A673 (cell line): ENCODE measurements around the gene ZNF394. TPM values are rescaled to one million over a fixed set of nuclear protein-coding genes. Genes with fewer than 3 reads are reported as not detected.

Experiments
- BruUV-seq: library from RNA; stranded (reverse); fragments of 400-500 nt; replicated peaks from 2 replicates; lab custom pipeline; 2021; lab: Mats Ljungman, UMichigan
- CTCF ChIA-PET: fragments of 300-600 bp; sonication (Branson Sonifier 250); formaldehyde crosslinking; loops from one replicate; lab custom pipeline; 2022; ENCODE audit warnings: antibody characterized with exemption; lab: Charles Lee
- POLR2A ChIA-PET: fragments of 300-600 bp; sonication (Branson Sonifier 250); formaldehyde crosslinking; loops from one replicate; lab custom pipeline; 2022; ENCODE audit warnings: antibody characterized with exemption; ENCODE audit not compliant: low non-redundant PET; lab: Charles Lee
- DNase-seq: peaks from one replicate; pipeline ENCODE4 v3.0.0-alpha.2; 2015; ENCODE audit warnings: low spot score
- H3K27ac ChIP-seq: fragments of 200-600 bp; sonication (generic); 2 replicates; pipeline ENCODE4 v1.5.1; 2016; ENCODE audit warnings: mixed run types, low read depth, mild to moderate bottlenecking, mixed read lengths, antibody characterized with exemption, low read length; ENCODE audit not compliant: poor library complexity, severe bottlenecking
- H3K27me3 ChIP-seq: fragments of 200-600 bp; sonication (generic); replicated peaks from 2 replicates; pipeline ENCODE4 v1.6.1; 2017; ENCODE audit warnings: mixed run types, low read depth, mild to moderate bottlenecking, mixed read lengths, antibody characterized with exemption, low read length; ENCODE audit not compliant: insufficient read depth, poor library complexity
- H3K36me3 ChIP-seq: fragments of 200-600 bp; sonication (generic); 2 replicates; pipeline ENCODE4 v1.6.1; 2016; ENCODE audit warnings: mixed run types, mild to moderate bottlenecking, mixed read lengths, antibody characterized with exemption, low read length; ENCODE audit not compliant: insufficient read depth, poor library complexity, severe bottlenecking
- H3K4me1 ChIP-seq: fragments of 200-600 bp; sonication (generic); 2 replicates; pipeline ENCODE4 v1.6.1; 2017; ENCODE audit warnings: mixed run types, mild to moderate bottlenecking, mixed read lengths, antibody characterized with exemption, low read length; ENCODE audit not compliant: insufficient read depth, poor library complexity, severe bottlenecking
- H3K4me3 ChIP-seq: fragments of 200-600 bp; sonication (generic); 2 replicates; pipeline ENCODE4 v1.5.1; 2016; ENCODE audit warnings: low read depth, mixed run types, mild to moderate bottlenecking, mixed read lengths, low read length; ENCODE audit not compliant: poor library complexity, severe bottlenecking
- H3K9me3 ChIP-seq: fragments of 200-600 bp; sonication (generic); 2 replicates; pipeline ENCODE4 v1.6.1; 2016; ENCODE audit warnings: mixed run types, low read depth, mild to moderate bottlenecking, mixed read lengths, antibody characterized with exemption, low read length; ENCODE audit not compliant: poor library complexity, severe bottlenecking
- EZH2 ChIP-seq: fragments of 200-600 bp; sonication (generic); IDR thresholded peaks from 2 replicates; pipeline ENCODE4 v1.6.1; 2017; ENCODE audit warnings: borderline replicate concordance, low read depth, mild to moderate bottlenecking, mixed read lengths, antibody characterized with exemption, low read length; ENCODE audit not compliant: poor library complexity, severe bottlenecking
- intact Hi-C: fragments of 100-400 bp; cut with micrococcal nuclease; formaldehyde crosslinking; loops from one replicate; pipeline ENCODE4 v1.10.0; 2022; ENCODE audit not compliant: unreplicated experiment
- total RNA-seq: library from RNA; stranded (reverse); gene quantifications from 2 replicates; pipeline ENCODE4 v1.2.3, GENCODE V29; 2021
- TF ChIP-seq, protein P1 (sequence below): fragments of 300-800, 200-600 bp; sonication (generic); conservative IDR thresholded peaks from 2 replicates; pipeline ENCODE4 v1.5.1; 2017; ENCODE audit warnings: low read depth, mild to moderate bottlenecking, antibody characterized with exemption, low read length, moderate library complexity, mixed read lengths

Gene ZNF394
- total RNA-seq, 1 experiment from 2014 or later: 20.2 TPM

DNA sequence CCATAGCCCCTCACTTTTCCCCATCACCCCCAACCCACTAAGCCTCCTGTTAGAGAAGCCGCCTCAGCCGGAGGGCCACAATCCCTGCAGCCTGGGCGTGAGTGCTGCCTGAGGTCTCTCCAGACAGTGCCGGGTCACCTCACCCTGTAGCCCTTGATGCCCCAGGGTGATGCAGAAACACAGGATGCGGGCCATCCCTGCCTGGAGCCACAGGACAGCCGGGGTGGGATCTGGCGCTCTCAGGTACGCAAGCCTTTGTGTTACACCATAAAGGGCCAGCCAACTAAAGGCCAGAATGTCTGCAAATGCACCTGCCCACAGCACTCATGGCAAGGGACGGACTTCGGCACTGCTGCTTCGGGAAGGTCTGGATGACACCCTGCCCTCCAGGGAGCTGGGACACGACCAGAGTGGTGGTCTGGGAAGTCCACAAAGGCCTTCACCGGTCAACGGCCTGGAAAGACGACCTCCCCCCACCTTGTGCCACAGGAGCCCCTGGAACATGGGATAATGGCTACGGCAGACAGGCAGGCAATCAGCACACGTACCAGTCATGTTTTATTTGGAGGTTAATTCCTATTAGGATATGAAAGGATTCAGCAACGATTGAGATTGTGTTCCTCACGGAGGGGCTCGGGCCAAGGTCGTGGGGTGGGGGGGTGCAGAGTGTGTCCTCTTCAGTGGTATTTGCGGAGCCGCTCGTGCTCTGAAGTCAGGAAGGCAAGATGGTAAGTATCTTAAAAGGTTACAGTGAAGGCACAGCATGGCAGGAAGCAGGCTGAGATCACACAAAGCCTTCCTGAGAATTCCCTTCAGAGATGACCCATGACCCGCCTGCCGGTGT lies 42.2 kb downstream of the ZNF394 start:
- TF ChIP-seq, protein P1, sequence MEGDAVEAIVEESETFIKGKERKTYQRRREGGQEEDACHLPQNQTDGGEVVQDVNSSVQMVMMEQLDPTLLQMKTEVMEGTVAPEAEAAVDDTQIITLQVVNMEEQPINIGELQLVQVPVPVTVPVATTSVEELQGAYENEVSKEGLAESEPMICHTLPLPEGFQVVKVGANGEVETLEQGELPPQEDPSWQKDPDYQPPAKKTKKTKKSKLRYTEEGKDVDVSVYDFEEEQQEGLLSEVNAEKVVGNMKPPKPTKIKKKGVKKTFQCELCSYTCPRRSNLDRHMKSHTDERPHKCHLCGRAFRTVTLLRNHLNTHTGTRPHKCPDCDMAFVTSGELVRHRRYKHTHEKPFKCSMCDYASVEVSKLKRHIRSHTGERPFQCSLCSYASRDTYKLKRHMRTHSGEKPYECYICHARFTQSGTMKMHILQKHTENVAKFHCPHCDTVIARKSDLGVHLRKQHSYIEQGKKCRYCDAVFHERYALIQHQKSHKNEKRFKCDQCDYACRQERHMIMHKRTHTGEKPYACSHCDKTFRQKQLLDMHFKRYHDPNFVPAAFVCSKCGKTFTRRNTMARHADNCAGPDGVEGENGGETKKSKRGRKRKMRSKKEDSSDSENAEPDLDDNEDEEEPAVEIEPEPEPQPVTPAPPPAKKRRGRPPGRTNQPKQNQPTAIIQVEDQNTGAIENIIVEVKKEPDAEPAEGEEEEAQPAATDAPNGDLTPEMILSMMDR: no peak
- no peak for TF ChIP-seq EZH2
- POLR2A ChIA-PET: no interaction called here
- H3K4me1 ChIP-seq: no peaks in the 10 kb centered on the region
- H3K4me3 ChIP-seq: no peak overlapping the region
- H3K9me3 ChIP-seq: no peaks in the 10 kb centered on the region
- intact Hi-C loops: no loop called here
- no peak overlapping the region for H3K27ac ChIP-seq
- CTCF ChIA-PET: no interaction called here
- no TSS peak for BruUV-seq
- H3K27me3 ChIP-seq: no peaks in the 10 kb centered on the region
- no peak for DNase-seq
- peaks cover 74% of the 10 kb centered on the region for H3K36me3 ChIP-seq

DNA sequence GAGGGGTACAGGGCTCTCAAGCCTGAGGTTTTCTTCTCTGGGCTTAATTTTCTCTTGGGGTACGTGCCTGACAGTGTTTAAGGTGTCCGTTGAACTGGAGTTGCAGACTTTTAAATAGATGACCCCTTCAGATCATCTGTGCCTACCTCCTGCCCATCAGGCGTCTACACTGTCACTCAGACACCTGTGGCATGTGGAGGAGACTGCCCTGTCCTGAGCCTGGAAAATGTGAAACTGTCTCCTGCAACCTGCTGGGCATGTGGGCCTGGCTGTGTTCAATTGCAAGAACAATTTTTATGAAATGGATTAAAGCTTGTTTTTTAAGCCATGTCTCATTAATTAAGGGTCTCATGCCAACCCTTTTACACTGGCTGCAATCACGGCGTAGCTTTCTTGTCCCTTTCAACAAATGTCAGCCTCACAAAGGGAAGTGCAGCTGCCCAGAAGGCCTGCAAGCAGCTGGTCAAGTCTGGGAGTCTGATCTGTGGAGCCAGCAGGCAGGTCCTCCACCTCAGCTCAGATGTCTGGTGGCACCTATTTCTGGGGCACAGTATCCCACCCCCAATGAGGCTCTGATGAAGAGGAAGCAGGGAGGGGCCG lies 42.9 kb downstream of the ZNF394 start:
- TF ChIP-seq EZH2: no peak
- TF ChIP-seq, protein P1: no peak
- H3K4me3 ChIP-seq: no peak overlapping the region
- intact Hi-C loops: no loop called here
- no peak overlapping the region for H3K27ac ChIP-seq
- H3K27me3 ChIP-seq: no peaks in the 10 kb centered on the region
- no peak for DNase-seq
- ChIA-PET POLR2A (no interaction called here), CTCF (no interaction called here)
- peaks cover 79% of the 10 kb centered on the region for H3K36me3 ChIP-seq
- no TSS peak for BruUV-seq
- H3K9me3 ChIP-seq: no peaks in the 10 kb centered on the region
- H3K4me1 ChIP-seq: no peaks in the 10 kb centered on the region

DNA sequence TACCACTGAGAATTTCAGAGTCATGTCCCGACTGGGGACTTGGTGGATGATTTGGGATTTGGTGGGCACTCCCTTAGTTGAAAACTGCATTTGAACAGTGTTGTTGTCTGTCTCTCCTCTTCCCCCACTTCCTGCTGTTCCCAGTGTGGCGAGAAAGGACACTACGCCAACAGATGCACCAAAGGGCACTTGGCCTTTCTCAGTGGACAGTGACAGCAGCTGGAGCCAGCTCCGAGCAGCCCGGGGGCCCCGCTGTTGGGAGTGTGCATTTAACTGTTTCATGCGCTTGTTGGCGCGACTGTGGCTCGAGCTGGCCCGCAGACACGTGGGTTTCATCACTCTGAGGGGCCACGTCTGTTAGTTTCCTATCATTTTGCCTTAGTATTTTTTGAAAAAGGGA lies 43.8 kb downstream of the ZNF394 start:
- Histone ChIP-seq H3K27ac (no peak overlapping the region), H3K9me3 (no peaks in the 10 kb centered on the region), H3K36me3 (peaks cover 86% of the 10 kb centered on the region), H3K27me3 (no peaks in the 10 kb centered on the region), H3K4me3 (no peak overlapping the region), H3K4me1 (no peaks in the 10 kb centered on the region)
- no TSS peak for BruUV-seq
- DNase-seq: no peak
- CTCF ChIA-PET: no interaction called here
- intact Hi-C loops: no loop called here
- POLR2A ChIA-PET: no interaction called here
- TF ChIP-seq EZH2: no peak
- TF ChIP-seq, protein P1: no peak
